HG03280 (cell line): ENCODE measurements around the gene RXFP3.

Experiments used
- ATAC-seq: cut with Tn5 transposase; IDR thresholded peaks from one replicate; pipeline ENCODE4 v1.9.1; 2021; ENCODE audit warnings: mild to moderate bottlenecking, moderate library complexity; ENCODE audit not compliant: unreplicated experiment

RXFP3 gene

DNA sequence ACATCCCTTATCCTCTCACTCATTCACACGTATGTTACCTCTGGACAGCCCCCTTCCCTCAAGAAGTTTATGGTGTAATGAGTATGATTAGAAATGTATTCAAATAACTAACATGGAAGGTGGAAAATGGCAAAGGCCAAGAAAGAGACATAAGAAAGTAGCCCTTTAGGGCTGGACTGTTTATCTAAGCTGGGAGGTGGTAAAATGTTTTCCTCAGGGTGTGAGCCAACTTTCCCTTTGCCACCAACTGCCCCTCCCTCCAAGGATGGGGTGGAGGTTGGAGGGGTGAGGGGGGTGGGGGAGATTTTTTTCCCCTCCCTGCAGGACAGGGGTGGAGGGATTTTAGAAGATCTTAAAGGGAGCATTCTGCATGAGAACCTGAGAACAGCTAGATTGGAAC, 40.1 kb downstream of the RXFP3 start:
- ATAC-seq = no peak

DNA sequence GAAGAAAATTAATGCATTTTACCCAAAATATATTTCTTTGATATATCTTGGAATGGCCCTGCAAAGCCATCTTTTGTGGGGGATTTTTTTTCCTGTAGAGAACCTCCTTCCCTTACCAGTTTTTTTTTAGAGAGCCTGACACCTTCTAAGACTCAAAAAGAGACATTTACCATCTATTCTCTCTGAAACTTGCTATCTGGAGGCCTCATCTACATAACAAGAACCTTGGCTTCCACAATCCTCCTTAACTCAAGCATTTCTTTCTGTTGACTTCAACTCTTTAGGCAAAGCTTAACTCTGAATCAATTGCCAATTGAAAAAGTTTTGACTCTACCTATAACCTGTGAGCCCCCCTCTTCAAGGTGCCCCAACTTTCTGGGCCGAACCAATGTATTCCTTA, 42.1 kb downstream of the RXFP3 start:
- ATAC-seq = no peak

DNA sequence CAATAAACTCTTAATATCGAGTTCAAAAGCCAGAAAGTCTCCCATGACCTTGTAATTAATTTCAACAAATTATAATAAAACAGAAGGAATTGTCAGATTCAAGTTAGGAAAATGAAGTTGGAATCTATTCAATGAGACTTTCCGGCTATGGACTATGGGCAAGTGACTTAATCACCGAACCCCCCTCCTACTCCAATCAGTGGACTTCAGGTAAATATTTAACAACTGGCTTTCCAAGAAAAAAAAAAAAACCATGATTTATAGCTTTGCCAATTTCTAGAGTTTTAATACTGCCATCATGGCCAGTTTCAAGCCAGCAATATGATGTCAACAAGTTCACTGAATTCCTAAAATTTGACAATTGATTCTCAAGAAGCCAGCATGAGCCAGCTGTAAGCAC, 43.8 kb downstream of the RXFP3 start:
- ATAC-seq = no peak

DNA sequence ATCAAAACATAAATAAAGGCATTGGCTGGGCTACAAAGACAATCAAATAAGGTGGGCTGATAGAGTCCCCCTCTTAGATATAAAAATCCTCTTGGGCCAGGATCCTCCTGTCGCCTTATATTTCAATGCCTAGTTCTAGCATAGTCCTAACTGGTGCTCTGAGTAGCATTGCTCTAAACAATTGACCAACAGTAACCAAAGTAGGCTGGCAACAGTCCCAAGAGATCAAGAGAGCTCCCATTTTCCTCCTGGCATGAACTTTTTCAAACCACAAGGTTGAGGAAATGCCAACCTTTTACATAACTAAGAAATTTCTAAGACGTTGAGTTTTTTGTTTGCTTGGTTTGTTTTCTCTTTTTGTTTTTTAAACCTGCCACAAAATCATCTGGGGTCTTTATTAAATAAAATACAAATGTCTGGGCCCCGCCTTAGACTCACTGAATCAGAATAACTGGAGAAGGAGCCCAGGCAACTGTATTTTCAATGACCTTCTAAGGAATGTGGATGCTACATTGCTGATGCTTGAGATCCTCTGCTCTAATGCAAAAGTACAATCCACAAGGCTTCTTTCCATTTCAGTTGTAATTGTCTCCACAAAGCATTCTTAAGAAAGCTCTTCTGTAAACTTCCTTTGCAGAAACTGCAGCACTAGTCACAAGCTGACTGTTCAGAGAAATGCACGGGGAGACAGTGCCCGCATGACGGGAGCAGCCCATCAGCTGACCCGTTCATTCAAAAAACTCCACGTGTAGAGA, 45.4 kb downstream of the RXFP3 start:
- ATAC-seq = no peak

DNA sequence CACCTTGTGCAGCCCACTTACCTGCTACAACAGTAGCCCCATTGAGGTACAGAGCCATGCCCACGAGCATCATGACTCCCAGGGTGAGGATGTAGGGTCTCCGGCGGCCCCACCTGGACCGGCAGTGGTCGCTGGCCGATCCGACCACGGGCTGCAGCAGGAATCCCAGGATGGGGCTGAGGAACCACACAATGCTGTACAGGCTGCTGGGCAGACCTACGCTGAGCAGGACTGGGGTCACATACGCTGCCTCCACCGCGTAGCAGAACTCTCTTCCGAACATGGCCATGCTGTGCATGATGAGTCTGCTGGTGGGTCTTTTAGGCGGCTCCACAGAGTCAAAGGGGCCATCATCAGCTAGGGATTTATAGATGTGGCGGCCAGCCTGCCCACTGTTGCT, 48.0 kb downstream of the RXFP3 start:
- ATAC-seq = no peak

DNA sequence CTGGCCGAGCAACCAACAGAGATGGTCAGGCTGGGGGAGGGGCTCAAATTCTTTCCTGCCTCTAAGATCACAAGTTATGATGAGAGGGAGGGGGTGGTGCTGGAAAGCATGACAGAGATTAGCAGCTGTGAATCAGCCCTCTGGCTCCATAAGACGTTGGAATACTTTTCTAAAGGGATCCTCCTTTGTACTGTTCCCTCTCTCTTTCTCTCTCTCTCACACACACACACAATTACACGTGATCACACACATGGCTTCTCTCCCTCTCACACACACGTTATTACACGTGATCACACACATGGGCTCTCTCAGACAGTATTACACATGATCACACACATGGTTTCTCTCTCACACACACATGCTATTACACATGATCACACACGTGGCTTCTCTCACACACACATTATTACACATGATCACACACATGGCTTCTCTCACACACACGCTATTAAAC, 48.5 kb downstream of the RXFP3 start, which contains the start of gene SLC45A2:
Gene SLC45A2 (minus strand): TSS at position 23 of the 454 bp plus-strand sequence. CDS start 110 bp downstream, outside the sequence.
- ATAC-seq = no peak

DNA sequence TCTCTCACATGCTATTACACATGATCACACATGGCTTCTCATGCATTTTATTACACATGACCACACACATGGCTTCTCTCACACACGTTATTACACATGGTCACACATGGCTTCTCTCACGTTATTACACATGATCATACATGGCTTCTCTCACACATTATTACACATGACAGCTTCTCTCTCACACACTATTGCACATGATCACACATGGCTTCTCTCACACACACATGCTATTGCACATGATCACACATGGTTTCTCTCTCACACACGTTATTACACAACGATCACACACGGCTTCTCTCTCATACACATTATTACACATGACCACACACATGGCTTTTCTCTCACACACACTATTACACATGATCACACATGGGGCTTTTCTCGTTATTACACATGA, 49.3 kb downstream of the RXFP3 start:
- no peak for ATAC-seq
